H9 (cell line): ENCODE measurements around the gene NINJ1. TPM values are rescaled to one million over a fixed set of nuclear protein-coding genes. Genes with fewer than 3 reads are reported as not detected.

Source experiments
- DNase-seq: peaks from one replicate; pipeline ENCODE4 v3.0.0-alpha.2; 2017
- H2AFZ ChIP-seq: one replicate; pipeline ENCODE4 v1.6.1; 2013; ENCODE audit warnings: mild to moderate bottlenecking, low read length, control low read depth, moderate library complexity
- H2AK5ac ChIP-seq: 2 replicates; pipeline ENCODE4 v1.6.1; 2013; ENCODE audit warnings: low read length, control low read depth, mixed read lengths; ENCODE audit not compliant: insufficient read length
- H2BK120ac ChIP-seq: one replicate; pipeline ENCODE4 v1.6.1; 2013; ENCODE audit warnings: low read depth, mild to moderate bottlenecking, low read length, control low read depth, inconsistent platforms; ENCODE audit not compliant: poor library complexity, severe bottlenecking
- H2BK12ac ChIP-seq: 2 replicates; pipeline ENCODE4 v1.6.1; 2013; ENCODE audit warnings: low read length, control low read depth, mixed read lengths, low read depth; ENCODE audit not compliant: insufficient read length
- H2BK15ac ChIP-seq: 2 replicates; pipeline ENCODE4 v1.6.1; 2013; ENCODE audit warnings: low read depth, low read length, control low read depth
- H2BK20ac ChIP-seq: one replicate; pipeline ENCODE4 v1.6.1; 2013; ENCODE audit warnings: low read depth, mild to moderate bottlenecking, low read length, control low read depth, inconsistent platforms; ENCODE audit not compliant: poor library complexity, severe bottlenecking
- H2BK5ac ChIP-seq: 2 replicates; pipeline ENCODE4 v1.6.1; 2013; ENCODE audit warnings: low read length, control low read depth, mixed read lengths; ENCODE audit not compliant: insufficient read length
- H3K14ac ChIP-seq: 2 replicates; pipeline ENCODE4 v1.6.1; 2013; ENCODE audit warnings: low read length, control low read depth; ENCODE audit not compliant: insufficient read depth
- H3K18ac ChIP-seq: 2 replicates; pipeline ENCODE4 v1.6.1; 2013; ENCODE audit warnings: low read depth, mild to moderate bottlenecking, mixed read lengths, low read length, control low read depth; ENCODE audit not compliant: insufficient read length
- H3K23ac ChIP-seq: 2 replicates; pipeline ENCODE4 v1.6.1; 2013; ENCODE audit warnings: low read length, control low read depth, mixed read lengths, low read depth; ENCODE audit not compliant: insufficient read length
- H3K23me2 ChIP-seq: 2 replicates; pipeline ENCODE4 v1.6.1; 2013; ENCODE audit warnings: low read depth, mild to moderate bottlenecking, mixed read lengths, low read length, control low read depth; ENCODE audit not compliant: insufficient read length, poor library complexity, severe bottlenecking
- H3K27ac ChIP-seq: 2 replicates; pipeline ENCODE4 v1.5.1; 2013; ENCODE audit warnings: low read length, control low read depth, mixed read lengths, low read depth; ENCODE audit not compliant: insufficient read length
- H3K27me3 ChIP-seq: 2 replicates; pipeline ENCODE4 v1.6.1; 2013; ENCODE audit warnings: low read length, control low read depth, inconsistent platforms; ENCODE audit not compliant: insufficient read depth
- H3K4ac ChIP-seq: 2 replicates; pipeline ENCODE4 v1.6.1; 2013; ENCODE audit warnings: low read depth, mild to moderate bottlenecking, control low read depth, inconsistent platforms, low read length, moderate library complexity
- H3K4me1 ChIP-seq: 2 replicates; pipeline ENCODE4 v1.6.1; 2013; ENCODE audit warnings: low read length, control low read depth, inconsistent platforms; ENCODE audit not compliant: insufficient read depth
- H3K4me2 ChIP-seq: 2 replicates; pipeline ENCODE4 v1.6.1; 2013; ENCODE audit warnings: low read length, control low read depth, mixed read lengths; ENCODE audit not compliant: insufficient read length, insufficient read depth
- H3K56ac ChIP-seq: 2 replicates; pipeline ENCODE4 v1.6.1; 2013; ENCODE audit warnings: low read depth, mild to moderate bottlenecking, mixed read lengths, low read length, control low read depth; ENCODE audit not compliant: insufficient read length
- H3K79me1 ChIP-seq: 2 replicates; pipeline ENCODE4 v1.6.1; 2013; ENCODE audit warnings: low read depth, mild to moderate bottlenecking, moderate library complexity, low read length, control low read depth, inconsistent platforms; ENCODE audit not compliant: insufficient read depth, poor library complexity, severe bottlenecking
- H3K79me2 ChIP-seq: 2 replicates; pipeline ENCODE4 v1.6.1; 2013; ENCODE audit warnings: low read length, control low read depth, inconsistent platforms; ENCODE audit not compliant: insufficient read depth
- H3K9ac ChIP-seq: 2 replicates; pipeline ENCODE4 v1.6.1; 2013; ENCODE audit warnings: low read length, control low read depth, mixed read lengths; ENCODE audit not compliant: insufficient read length; ENCODE audit errors: extremely low read depth
- H3K9me3 ChIP-seq: one replicate; pipeline ENCODE4 v1.6.1; 2013; ENCODE audit warnings: low read depth, low read length, inconsistent platforms; ENCODE audit not compliant: control insufficient read depth
- H3T11ph ChIP-seq: one replicate; pipeline ENCODE4 v1.6.1; 2013; ENCODE audit warnings: mild to moderate bottlenecking, low read length, control low read depth, inconsistent platforms
- H4K20me1 ChIP-seq: one replicate; pipeline ENCODE4 v1.6.1; 2013; ENCODE audit not compliant: control insufficient read depth, insufficient read length, insufficient read depth
- H4K5ac ChIP-seq: 2 replicates; pipeline ENCODE4 v1.6.1; 2013; ENCODE audit warnings: low read depth, mild to moderate bottlenecking, mixed read lengths, low read length, control low read depth; ENCODE audit not compliant: insufficient read length
- H4K8ac ChIP-seq: replicated peaks from 2 replicates; pipeline ENCODE4 v1.6.1; 2013; ENCODE audit warnings: low read length, control low read depth, mixed read lengths, low read depth; ENCODE audit not compliant: insufficient read length
- H4K91ac ChIP-seq: 2 replicates; pipeline ENCODE4 v1.6.1; 2013; ENCODE audit warnings: low read depth, mild to moderate bottlenecking, moderate library complexity, mixed read lengths, low read length, control low read depth; ENCODE audit not compliant: insufficient read length
- H3K27ac Mint-ChIP-seq, 3 experiments: 2 replicates in 2 of 3; 3 replicates in 1 of 3; pipeline ENCODE4 v1.8.0; 2020 to 2021; ENCODE audit warnings: mixed read lengths in 3 of 3, mild to moderate bottlenecking in 1 of 3, moderate library complexity in 1 of 3
- H3K27me3 Mint-ChIP-seq: 2 replicates; pipeline ENCODE4 v1.8.0; 2021; ENCODE audit warnings: low read depth, mild to moderate bottlenecking, moderate library complexity, mixed read lengths
- H3K36me3 Mint-ChIP-seq, 3 experiments: 2 replicates in 2 of 3; 3 replicates in 1 of 3; pipeline ENCODE4 v1.8.0; 2020 to 2021; ENCODE audit warnings: low read depth in 3 of 3, mixed read lengths in 3 of 3; ENCODE audit not compliant: insufficient read depth in 1 of 3
- H3K4me1 Mint-ChIP-seq, 2 experiments: 2 replicates each; pipeline ENCODE4 v1.8.0; 2020; ENCODE audit warnings: mixed read lengths in 2 of 2
- H3K4me3 Mint-ChIP-seq, 2 experiments: 2 replicates in 1 of 2; 3 replicates in 1 of 2; pipeline ENCODE4 v1.8.0; 2020 to 2021; ENCODE audit warnings: mild to moderate bottlenecking in 2 of 2, mixed read lengths in 2 of 2, moderate library complexity in 1 of 2
- H3K9me3 Mint-ChIP-seq, 2 experiments: 2 replicates in 1 of 2; 3 replicates in 1 of 2; pipeline ENCODE4 v1.8.0; 2020; ENCODE audit warnings: mild to moderate bottlenecking in 2 of 2, mixed read lengths in 2 of 2, moderate library complexity in 1 of 2
- WGBS: extraction: QIAGEN DNeasy Blood & Tissue Kit; methylation state at CpG from one replicate; pipeline ENCODE4 v1.1.7; 2013; ENCODE audit warnings: missing lambda C conversion rate, low lambda C conversion rate, mixed read lengths; ENCODE audit not compliant: insufficient read length; ENCODE audit errors: extremely low coverage; 5-methylcytosine and 5-hydroxymethylcytosine counted together
- total RNA-seq: library from RNA; stranded (reverse); gene quantifications from 2 replicates; pipeline ENCODE4 v1.2.1, GENCODE V29; 2021
- TF ChIP-seq, protein P1 (sequence below): fragments of 200-600 bp; sonication (generic); conservative IDR thresholded peaks from 3 replicates; pipeline ENCODE4 v1.8.0; 2021; ENCODE audit warnings: antibody characterized with exemption, mild to moderate bottlenecking

The NINJ1 gene
- total RNA-seq, 1 experiment from 2014 or later: 28.9 TPM

DNA sequence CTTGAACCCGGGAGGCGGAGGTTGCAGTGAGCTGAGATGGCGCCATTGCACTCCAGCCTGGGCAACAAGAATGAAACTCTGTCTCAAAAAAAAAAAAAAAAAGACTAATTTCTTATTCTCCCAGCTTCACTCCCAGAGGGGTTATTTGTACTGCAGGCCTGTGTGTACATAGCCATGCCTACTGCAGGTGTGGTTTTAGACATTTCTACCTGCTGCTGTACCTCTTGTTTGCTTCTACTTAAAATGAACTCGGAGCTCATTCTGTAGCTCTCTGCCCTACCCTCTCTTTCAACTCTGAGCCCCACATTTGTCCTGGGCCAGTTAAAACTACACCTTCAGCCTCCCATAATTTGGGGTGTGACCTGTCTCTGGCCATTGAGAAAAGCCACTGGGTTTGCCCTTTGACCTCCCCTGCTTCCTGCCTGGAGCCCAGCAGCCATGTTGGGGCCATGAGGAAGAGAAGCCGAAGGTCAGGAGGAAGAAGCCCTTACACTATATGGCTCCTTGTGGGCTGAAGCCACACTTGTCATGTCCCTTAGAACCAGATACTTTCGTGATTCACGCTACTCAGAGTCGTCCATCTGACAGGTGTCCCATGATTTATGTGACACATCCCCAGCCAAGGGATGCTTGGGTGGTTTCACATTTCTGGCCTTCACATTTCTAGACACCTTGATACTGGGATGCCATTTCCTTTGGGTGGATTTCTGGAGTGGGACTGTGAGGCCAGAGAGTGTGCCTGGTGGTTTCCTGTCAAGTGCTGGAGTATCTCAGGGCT is 47.4 kb downstream of the NINJ1 start:
- H2AFZ ChIP-seq: no peak overlapping the region
- H2AK5ac ChIP-seq: no peak overlapping the region
- no peak overlapping the region for H3K18ac ChIP-seq
- H3K79me2 ChIP-seq: no peaks in the 10 kb centered on the region
- Mint-ChIP-seq H3K4me3 (no peak overlapping the region), H3K4me1 (peaks cover 7% of the 10 kb centered on the region in 2 experiments; a peak in 1 of 4 replicates), H3K36me3 (peaks cover 11 to 17% (median 16%) of the 10 kb centered on the region in 3 experiments), H3K9me3 (peaks cover 6 to 9% of the 10 kb centered on the region in 2 experiments; a peak in 4 of 5 replicates), H3K27ac (no peak overlapping the region), H3K27me3 (no peaks in the 10 kb centered on the region)
- TF ChIP-seq, protein P1, sequence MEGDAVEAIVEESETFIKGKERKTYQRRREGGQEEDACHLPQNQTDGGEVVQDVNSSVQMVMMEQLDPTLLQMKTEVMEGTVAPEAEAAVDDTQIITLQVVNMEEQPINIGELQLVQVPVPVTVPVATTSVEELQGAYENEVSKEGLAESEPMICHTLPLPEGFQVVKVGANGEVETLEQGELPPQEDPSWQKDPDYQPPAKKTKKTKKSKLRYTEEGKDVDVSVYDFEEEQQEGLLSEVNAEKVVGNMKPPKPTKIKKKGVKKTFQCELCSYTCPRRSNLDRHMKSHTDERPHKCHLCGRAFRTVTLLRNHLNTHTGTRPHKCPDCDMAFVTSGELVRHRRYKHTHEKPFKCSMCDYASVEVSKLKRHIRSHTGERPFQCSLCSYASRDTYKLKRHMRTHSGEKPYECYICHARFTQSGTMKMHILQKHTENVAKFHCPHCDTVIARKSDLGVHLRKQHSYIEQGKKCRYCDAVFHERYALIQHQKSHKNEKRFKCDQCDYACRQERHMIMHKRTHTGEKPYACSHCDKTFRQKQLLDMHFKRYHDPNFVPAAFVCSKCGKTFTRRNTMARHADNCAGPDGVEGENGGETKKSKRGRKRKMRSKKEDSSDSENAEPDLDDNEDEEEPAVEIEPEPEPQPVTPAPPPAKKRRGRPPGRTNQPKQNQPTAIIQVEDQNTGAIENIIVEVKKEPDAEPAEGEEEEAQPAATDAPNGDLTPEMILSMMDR: no peak
- no peak overlapping the region for H2BK12ac ChIP-seq
- no peak overlapping the region for H3K9ac ChIP-seq
- H3K4me1 ChIP-seq: no peaks in the 10 kb centered on the region
- no peak overlapping the region for H3K4ac ChIP-seq
- H2BK5ac ChIP-seq: no peak overlapping the region
- H2BK20ac ChIP-seq: no peak overlapping the region
- H3K4me2 ChIP-seq: no peak overlapping the region
- H3K14ac ChIP-seq: no peak overlapping the region
- no peak overlapping the region for H3T11ph ChIP-seq
- no peaks in the 10 kb centered on the region for H3K79me1 ChIP-seq
- H4K20me1 ChIP-seq: no peaks in the 10 kb centered on the region
- no peak overlapping the region for H4K5ac ChIP-seq
- no peak overlapping the region for H2BK15ac ChIP-seq
- no peak overlapping the region for H3K23ac ChIP-seq
- DNase-seq: no peak
- no peak overlapping the region for H4K8ac ChIP-seq
- H3K27ac ChIP-seq: no peak overlapping the region
- no peak overlapping the region for H3K56ac ChIP-seq
- H3K9me3 ChIP-seq: no peaks in the 10 kb centered on the region
- H2BK120ac ChIP-seq: no peak overlapping the region
- WGBS: no CpG with 5 or more reads among the region's 8 CpGs
- H4K91ac ChIP-seq: no peak overlapping the region
- no peaks in the 10 kb centered on the region for H3K27me3 ChIP-seq
- H3K23me2 ChIP-seq: no peaks in the 10 kb centered on the region
